Ascending aorta (tissue), 2 donors: ENCODE data around the gene SHISAL2A. TPM values are rescaled to one million over a fixed set of nuclear protein-coding genes. Genes with fewer than 3 reads are reported as not detected.

Experiments
- DNase-seq, 2 donors: peaks; one replicate each; pipeline ENCODE4 v3.0.0-alpha.2; 2019; ENCODE audit warnings: low spot score in 2 of 2
- H3K27ac ChIP-seq, 2 donors: fragments of 200-600 bp; sonication (generic); one replicate each; pipeline ENCODE4 v1.5.1; 2016 to 2017; ENCODE audit warnings: mild to moderate bottlenecking in 1 of 2
- H3K27me3 ChIP-seq: fragments of 200-600 bp; sonication (generic); one replicate; pipeline ENCODE4 v1.5.1; 2017
- H3K36me3 ChIP-seq, 2 donors: fragments of 200-600 bp; sonication (generic); one replicate each; pipeline ENCODE4 v1.5.1; 2016
- H3K4me1 ChIP-seq, 2 donors: fragments of 200-600 bp; sonication (generic); one replicate each; pipeline ENCODE4 v1.5.1; 2016 to 2017; ENCODE audit warnings: mild to moderate bottlenecking in 1 of 2
- H3K4me3 ChIP-seq, 2 donors: fragments of 200-600 bp; sonication (generic); one replicate each; pipeline ENCODE4 v1.5.1; 2016 to 2017; ENCODE audit warnings: mild to moderate bottlenecking in 1 of 2
- H3K9me3 ChIP-seq, 2 donors: fragments of 200-600 bp; sonication (generic); one replicate each; pipeline ENCODE4 v1.5.1; 2016
- intact Hi-C: fragments of 100-400 bp; cut with DNase I; formaldehyde crosslinking; loops from one replicate; pipeline ENCODE4 v1.15.1; 2023
- total RNA-seq: library from RNA; depleted of rRNA; stranded (reverse); fragments of >200 nt; gene quantifications from one replicate; pipeline ENCODE4 v1.1.0, GENCODE V29; 2016
- TF ChIP-seq, protein P1 (sequence below), 3 experiments: fragments of 200-600 bp in 2 of 3; fragments of 450-650 bp in 1 of 3; sonication (generic) in 2 of 3; IDR thresholded peaks; one replicate each; pipeline ENCODE4 v1.5.1; 2016 to 2019; ENCODE audit warnings: antibody characterized with exemption in 3 of 3, mild to moderate bottlenecking in 1 of 3, moderate library complexity in 1 of 3

SHISAL2A gene
- not detected for total RNA-seq

- peaks cover 2 to 4% of the 10 kb centered on the region in 2 donors for H3K4me1 ChIP-seq
- H3K9me3 ChIP-seq = no peaks in the 10 kb centered on the region
- no peaks in the 10 kb centered on the region for H3K36me3 ChIP-seq
- TF ChIP-seq, protein P1, sequence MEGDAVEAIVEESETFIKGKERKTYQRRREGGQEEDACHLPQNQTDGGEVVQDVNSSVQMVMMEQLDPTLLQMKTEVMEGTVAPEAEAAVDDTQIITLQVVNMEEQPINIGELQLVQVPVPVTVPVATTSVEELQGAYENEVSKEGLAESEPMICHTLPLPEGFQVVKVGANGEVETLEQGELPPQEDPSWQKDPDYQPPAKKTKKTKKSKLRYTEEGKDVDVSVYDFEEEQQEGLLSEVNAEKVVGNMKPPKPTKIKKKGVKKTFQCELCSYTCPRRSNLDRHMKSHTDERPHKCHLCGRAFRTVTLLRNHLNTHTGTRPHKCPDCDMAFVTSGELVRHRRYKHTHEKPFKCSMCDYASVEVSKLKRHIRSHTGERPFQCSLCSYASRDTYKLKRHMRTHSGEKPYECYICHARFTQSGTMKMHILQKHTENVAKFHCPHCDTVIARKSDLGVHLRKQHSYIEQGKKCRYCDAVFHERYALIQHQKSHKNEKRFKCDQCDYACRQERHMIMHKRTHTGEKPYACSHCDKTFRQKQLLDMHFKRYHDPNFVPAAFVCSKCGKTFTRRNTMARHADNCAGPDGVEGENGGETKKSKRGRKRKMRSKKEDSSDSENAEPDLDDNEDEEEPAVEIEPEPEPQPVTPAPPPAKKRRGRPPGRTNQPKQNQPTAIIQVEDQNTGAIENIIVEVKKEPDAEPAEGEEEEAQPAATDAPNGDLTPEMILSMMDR (IDR thresholded peaks at IDR 0.05) = no peak
- no peak for DNase-seq
- H3K27ac ChIP-seq = no peak within 1 kb of the TSS
- peak within 1 kb of the TSS; percentile 62 to 66 for H3K4me3 ChIP-seq
- intact Hi-C loops = no loop called here
- no peaks in the 10 kb centered on the region for H3K27me3 ChIP-seq
Observed at GRCh38 chr1:52632732-52633290, at the start of gene SHISAL2A. TSS of gene SHISAL2A (plus strand) at chr1:52633168. CDS start at chr1:52633494, 326 bp downstream.

DNA sequence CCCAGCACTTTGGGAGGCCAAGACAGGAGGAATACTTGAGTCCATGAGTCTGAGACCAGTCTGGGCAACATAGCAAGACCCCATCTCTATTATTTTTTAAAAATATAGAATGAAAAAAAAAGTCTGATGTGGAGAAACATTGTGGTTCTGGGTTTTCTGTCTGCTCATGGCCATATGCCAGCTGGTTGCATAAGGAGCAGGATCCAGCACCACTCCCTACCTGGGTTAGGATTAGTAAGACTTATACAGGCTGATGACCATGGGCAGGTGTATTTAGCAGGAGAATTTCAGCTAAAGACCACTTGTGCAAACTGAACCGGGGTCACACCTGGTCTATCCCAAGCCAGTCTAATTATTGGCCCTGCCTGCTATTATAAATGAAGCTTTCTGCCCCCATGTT, 47.5 kb upstream of the SHISAL2A start:
- no peak for DNase-seq
- TF ChIP-seq, protein P1 (IDR thresholded peaks at IDR 0.05) = no peak
- Histone ChIP-seq H3K27ac (no peak overlapping the region), H3K27me3 (no peaks in the 10 kb centered on the region), H3K4me1 (no peaks in the 10 kb centered on the region), H3K4me3 (no peak overlapping the region), H3K9me3 (no peaks in the 10 kb centered on the region), H3K36me3 (no peaks in the 10 kb centered on the region)
- intact Hi-C loops = no loop called here

- TF ChIP-seq, protein P1 (IDR thresholded peaks at IDR 0.05) = no peak
- H3K4me1 ChIP-seq = no peaks in the 10 kb centered on the region
- H3K27me3 ChIP-seq = no peaks in the 10 kb centered on the region
- no peak overlapping the region for H3K4me3 ChIP-seq
- no peak for DNase-seq
- H3K27ac ChIP-seq = no peak overlapping the region
- H3K36me3 ChIP-seq = no peaks in the 10 kb centered on the region
- intact Hi-C loops = no loop called here
- H3K9me3 ChIP-seq = no peaks in the 10 kb centered on the region
Observed at GRCh38 chr1:52588027-52588426, 44.9 kb upstream of the SHISAL2A start.

GRCh38 chr1:52588535-52588934, 44.4 kb upstream of the SHISAL2A start:
- no peak overlapping the region for H3K4me3 ChIP-seq
- H3K4me1 ChIP-seq = no peaks in the 10 kb centered on the region
- H3K9me3 ChIP-seq = no peaks in the 10 kb centered on the region
- no peaks in the 10 kb centered on the region for H3K27me3 ChIP-seq
- intact Hi-C loops = no loop called here
- no peaks in the 10 kb centered on the region for H3K36me3 ChIP-seq
- no peak overlapping the region for H3K27ac ChIP-seq
- TF ChIP-seq, protein P1 (IDR thresholded peaks at IDR 0.05) = no peak
- DNase-seq = no peak

DNA sequence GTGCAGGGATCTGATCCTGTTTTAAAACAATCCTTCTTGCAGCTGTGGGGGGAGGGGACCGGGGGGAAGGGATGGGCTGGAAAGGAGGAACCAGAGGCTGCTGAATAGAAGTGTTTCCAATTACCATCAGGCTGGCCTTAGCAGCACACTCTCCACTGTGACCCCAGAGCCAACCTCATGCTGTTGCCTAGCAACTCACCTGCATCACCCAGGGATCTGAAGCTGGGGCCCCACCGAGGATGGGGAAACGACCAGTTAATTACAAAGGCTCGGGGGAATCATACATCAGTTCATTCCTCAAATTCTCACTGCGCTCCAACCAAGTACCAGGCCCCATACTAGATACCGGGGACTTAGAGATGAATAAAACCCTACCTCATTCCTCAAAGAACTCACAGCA, 42.7 kb upstream of the SHISAL2A start:
- no peak for DNase-seq
- no peaks in the 10 kb centered on the region for H3K9me3 ChIP-seq
- H3K27ac ChIP-seq = no peak overlapping the region
- H3K27me3 ChIP-seq = no peaks in the 10 kb centered on the region
- TF ChIP-seq, protein P1 (IDR thresholded peaks at IDR 0.05) = no peak
- H3K36me3 ChIP-seq = no peaks in the 10 kb centered on the region
- intact Hi-C loops = no loop called here
- H3K4me3 ChIP-seq = no peak overlapping the region
- H3K4me1 ChIP-seq = no peaks in the 10 kb centered on the region
